ENCODE measurements around the gene SATL1.
"Not testable (repeated sequence)": the region's sequence is repeated elsewhere in the genome, so short reads cannot be mapped to it uniquely, and the experiment has no call there.

SATL1 gene

DNA sequence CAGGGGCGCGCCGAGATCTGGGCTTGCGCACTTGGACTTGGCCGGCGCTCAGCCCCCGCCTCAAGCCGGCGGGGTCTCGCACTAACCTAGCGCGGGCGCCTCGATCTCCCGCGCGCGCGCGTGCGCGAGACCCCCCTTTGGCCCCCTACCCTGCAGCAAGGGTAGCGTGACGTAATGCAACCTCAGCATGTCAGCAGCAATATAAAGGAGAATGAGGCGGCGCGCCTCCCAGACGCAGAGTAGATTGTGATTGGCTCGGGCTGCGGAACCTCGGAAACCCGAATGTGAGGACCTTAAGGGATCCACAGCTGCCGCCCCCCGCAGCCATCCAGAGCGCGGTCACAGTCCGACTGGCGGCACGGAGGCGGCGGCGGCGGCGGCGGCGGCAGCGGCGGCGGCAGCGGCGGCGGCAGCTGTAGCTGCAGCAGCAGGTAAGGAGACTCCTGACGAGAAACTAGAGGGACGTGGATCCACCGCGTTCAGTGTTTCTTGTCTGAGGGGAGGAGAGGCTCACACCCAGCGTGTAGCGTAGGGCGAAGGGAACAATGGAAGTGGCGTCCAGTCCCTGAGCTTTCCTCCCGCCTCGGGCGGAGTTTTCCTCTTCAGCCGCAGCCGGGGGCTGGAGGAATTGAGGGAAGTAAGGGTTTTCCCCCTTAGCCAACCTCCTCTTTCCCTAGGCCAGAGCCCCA is at the start of gene SATL1, which contains the start of gene ZNF711:
Gene SATL1 (minus strand): TSS at position 19 of the 689 bp plus-strand sequence. CDS start 134,811 bp downstream, outside the sequence.
Gene ZNF711 (plus strand): TSS at position 231 of the 689 bp plus-strand sequence. CDS start 3,582 bp downstream, outside the sequence.
- DNase-seq (ENCODE audit: low read depth in 2 of 2) = peak in 1 of 2 donors; percentile 1

DNA sequence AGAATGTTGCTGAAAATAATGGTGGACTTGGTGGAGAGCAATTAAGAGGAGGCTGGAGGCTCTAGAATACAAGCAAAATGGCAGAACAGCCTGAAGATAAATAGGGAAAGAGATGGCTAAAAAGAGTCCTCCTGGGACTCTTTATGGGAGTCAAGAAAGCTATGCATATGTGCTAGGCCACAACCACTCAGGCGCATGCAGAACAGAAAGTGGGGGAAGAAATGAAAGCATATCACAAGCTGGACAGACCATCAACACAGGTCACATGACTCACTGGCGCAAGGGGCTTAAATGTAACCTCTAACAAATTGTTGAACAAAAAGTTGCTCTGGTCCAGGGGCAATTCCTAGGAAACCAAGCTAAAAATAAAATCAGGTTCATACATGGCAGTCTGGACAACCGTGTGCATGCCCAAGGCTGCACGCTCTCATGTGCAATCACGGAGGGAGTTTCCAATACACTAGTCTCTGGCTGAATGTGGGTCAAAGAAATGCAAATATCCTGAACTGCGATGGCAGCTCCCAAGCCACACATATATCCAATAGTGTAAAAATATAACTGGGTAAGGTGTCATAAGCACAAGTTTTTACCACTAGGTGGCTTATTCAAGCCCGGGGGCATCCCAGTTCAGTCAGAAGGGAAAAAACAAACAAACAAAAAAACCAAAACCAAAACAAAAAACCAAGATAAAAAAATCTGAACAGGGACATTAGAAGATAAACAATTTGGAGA is 45.6 kb upstream of the SATL1 start:
- no peak for DNase-seq (ENCODE audit: low read depth in 2 of 2)

GRCh38 chrX:85285286-85285685 is 41.7 kb upstream of the SATL1 start:
- DNase-seq (ENCODE audit: low read depth in 2 of 2) = not testable (repeated sequence)

GRCh38 chrX:85244450-85245211 is 1.1 kb upstream of the SATL1 start:
- DNase-seq (ENCODE audit: low read depth in 2 of 2) = no peak

- DNase-seq (ENCODE audit: low read depth in 2 of 2) = no peak
These were observed 424 bp downstream of the SATL1 start for GRCh38 chrX:85243155-85243554.

DNA sequence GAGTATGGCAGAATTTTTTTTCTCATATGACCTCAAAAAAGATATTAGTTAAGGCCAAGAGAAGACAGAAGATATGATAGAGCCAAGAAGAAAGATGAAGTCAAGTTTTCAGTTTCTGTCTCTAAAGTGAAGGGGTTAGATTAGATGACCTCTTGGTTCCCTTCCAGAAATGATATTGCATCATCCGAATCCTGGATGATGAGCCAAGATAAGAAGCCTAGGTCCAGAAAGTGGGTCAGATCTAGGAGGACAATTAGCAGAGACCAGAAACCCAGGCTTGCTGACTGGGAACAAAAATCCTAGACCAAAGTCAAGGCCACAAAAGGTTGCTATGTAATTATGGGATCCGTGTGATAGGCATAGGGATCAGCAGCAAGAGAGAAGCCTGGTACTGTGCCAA is 20.2 kb downstream of the SATL1 start:
- no peak for DNase-seq (ENCODE audit: low read depth in 2 of 2)

GRCh38 chrX:85221361-85221760 is 22.2 kb downstream of the SATL1 start:
- DNase-seq (ENCODE audit: low read depth in 2 of 2) = no peak

GRCh38 chrX:85215946-85216345 is 27.6 kb downstream of the SATL1 start:
- no peak for DNase-seq (ENCODE audit: low read depth in 2 of 2)

DNA sequence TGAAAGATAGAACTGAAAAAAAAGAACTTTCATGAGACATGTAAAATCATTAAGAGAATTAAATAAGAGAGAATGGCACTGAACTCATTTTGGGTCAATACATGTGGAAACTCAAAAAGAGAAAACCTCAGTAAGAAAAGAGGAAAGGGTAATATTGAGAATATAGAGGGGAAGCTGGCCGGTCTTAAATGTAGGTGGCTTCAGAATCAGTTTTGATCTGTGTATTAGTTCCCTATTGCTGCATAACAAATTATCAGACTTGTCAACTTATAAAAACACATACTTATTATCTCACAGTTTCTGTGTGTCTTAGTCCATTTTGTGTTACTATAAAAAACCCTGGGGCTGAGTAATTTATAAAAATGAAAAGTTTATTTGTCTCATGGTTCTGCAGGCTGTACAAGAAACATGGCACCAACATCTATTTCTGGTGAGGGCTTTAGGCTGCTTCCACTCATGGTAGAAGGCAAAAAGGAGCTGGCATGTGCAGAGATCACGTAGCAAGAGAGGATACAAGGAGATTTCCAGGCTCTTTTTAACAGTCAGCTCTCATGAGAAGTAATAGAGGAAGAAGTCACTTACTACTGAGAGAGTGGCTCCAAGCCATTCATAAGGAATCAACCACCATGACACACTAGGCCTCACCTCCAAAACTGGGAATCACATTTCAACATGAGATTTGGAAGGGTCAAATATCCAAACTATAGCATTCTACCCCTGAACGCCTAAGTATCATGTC is 29.6 kb downstream of the SATL1 start:
- DNase-seq (ENCODE audit: low read depth in 2 of 2) = no peak

DNA sequence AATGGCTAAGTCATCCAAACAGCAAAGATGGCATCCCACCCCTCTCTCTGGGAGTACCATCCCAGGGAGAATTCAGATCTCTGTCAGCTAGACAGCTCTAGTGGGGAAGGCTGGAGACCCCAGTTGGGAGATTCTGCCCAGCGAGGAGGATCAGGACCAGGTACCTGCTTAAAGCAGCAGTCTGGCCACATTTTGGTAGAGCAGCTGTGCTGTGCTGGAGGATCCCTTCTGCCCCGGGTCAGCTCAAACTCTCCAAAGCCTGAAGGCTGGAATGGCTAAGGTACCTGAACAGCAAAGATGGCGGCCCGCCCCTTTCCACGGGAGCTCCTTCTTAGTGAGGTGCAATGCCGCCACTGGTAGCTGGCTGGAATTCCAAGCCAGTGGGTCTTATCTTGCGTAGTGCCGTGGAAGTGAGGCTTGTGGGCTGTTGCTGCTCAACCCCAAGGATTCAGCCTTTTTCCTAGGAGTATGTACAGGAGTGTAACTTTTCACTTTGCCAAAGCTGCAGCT is 40.1 kb downstream of the SATL1 start:
- DNase-seq (ENCODE audit: low read depth in 2 of 2) = no peak

GRCh38 chrX:85196319-85196718 is 47.3 kb downstream of the SATL1 start:
- DNase-seq (ENCODE audit: low read depth in 2 of 2) = no peak

- DNase-seq (ENCODE audit: low read depth in 2 of 2) = no peak
These were observed 83.9 kb downstream of the SATL1 start for GRCh38 chrX:85159644-85160043.

DNA sequence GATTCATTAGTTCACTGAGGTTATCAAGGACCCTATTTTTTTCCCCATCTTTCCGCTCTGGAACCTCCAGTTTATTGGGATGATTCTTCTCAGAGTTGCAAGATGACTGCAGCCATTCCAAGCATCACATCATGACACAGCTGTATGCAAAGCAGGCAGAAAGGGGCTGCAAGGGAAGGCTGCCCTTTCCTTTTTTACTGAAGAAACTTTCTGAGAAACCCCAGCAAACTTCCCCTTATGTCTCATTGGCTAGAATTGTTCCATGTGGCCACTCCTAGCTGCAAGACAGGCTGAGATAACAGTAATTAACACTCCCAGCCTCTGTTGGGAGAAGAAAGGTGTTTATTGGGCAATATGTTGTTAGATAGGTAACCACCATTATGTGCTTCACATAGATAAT is 102.6 kb downstream of the SATL1 start:
- no peak for DNase-seq (ENCODE audit: low read depth in 2 of 2)

GRCh38 chrX:85139422-85139821 is 104.2 kb downstream of the SATL1 start:
- DNase-seq (ENCODE audit: low read depth in 2 of 2) = no peak

GRCh38 chrX:85136409-85136808 is 107.2 kb downstream of the SATL1 start:
- DNase-seq (ENCODE audit: low read depth in 2 of 2) = no peak

DNA sequence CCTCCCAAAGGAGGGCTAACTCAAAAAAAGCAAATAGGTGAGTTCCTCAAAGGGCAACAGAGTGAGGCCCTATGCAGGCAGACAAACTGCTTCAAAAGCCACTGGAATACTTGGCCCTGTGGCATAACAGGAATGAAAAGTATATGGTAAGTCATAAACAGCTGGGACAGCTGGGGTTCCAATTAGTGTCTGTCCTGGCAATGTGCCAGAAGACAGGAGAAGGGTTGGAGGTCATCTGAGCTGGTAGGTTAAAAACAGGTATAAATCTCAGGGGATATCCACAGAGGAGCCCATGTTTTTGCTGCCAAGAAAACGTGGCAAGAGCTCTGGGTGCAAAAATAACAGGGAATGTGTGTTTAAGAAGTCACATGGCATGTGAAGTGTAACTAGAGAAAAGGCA is 128.3 kb downstream of the SATL1 start:
- no peak for DNase-seq (ENCODE audit: low read depth in 2 of 2)

GRCh38 chrX:85114776-85115175 is 128.8 kb downstream of the SATL1 start:
- DNase-seq (ENCODE audit: low read depth in 2 of 2) = no peak

- DNase-seq (ENCODE audit: low read depth in 2 of 2) = no peak
These were observed 129.4 kb downstream of the SATL1 start for GRCh38 chrX:85114171-85114570.

GRCh38 chrX:85113746-85114145 is 129.8 kb downstream of the SATL1 start:
- DNase-seq (ENCODE audit: low read depth in 2 of 2) = no peak

GRCh38 chrX:85112293-85112692 is 131.3 kb downstream of the SATL1 start:
- DNase-seq (ENCODE audit: low read depth in 2 of 2) = no peak

- DNase-seq (ENCODE audit: low read depth in 2 of 2) = no peak
These were observed 132.2 kb downstream of the SATL1 start for GRCh38 chrX:85111347-85111746.

Measured in stimulated activated CD4-positive, alpha-beta T cell treated with anti-CD3 and anti-CD28 coated beads, Interleukin-1b, Interleukin-23, amount 100 ng/mL, for 4 hours (primary cell).